ENCODE results near the gene RNF121. TPM values are rescaled to one million over a fixed set of nuclear protein-coding genes. Genes with fewer than 3 reads are reported as not detected.

The RNF121 gene
- total RNA-seq, 1 donor: 32.2 TPM

- H4K20me1 ChIP-seq (ENCODE audit: insufficient read depth, low read length): peaks cover 5% of the 10 kb centered on the region
- no peaks in the 10 kb centered on the region for H3K9me3 ChIP-seq (ENCODE audit: low read depth, low read length)
- no peaks in the 10 kb centered on the region for H3K79me2 ChIP-seq (ENCODE audit: insufficient read depth, low read length)
- H3K27me3 ChIP-seq (ENCODE audit: insufficient read depth, low read length): no peaks in the 10 kb centered on the region
- no peak overlapping the region for H2AFZ ChIP-seq (ENCODE audit: low read length)
- peaks cover 17% of the 10 kb centered on the region for H3K36me3 ChIP-seq (ENCODE audit: insufficient read depth, low read length)
- DNase-seq (ENCODE audit: insufficient read length, low spot score, missing footprints): no peak
- no peak overlapping the region for H3K4me3 ChIP-seq (ENCODE audit: insufficient read depth, low read length)
- H3K27ac ChIP-seq (ENCODE audit: low read depth, low read length): no peak overlapping the region
- H3K4me1 ChIP-seq (ENCODE audit: insufficient read depth, low read length): peaks cover 13% of the 10 kb centered on the region
- TF ChIP-seq, protein P1, sequence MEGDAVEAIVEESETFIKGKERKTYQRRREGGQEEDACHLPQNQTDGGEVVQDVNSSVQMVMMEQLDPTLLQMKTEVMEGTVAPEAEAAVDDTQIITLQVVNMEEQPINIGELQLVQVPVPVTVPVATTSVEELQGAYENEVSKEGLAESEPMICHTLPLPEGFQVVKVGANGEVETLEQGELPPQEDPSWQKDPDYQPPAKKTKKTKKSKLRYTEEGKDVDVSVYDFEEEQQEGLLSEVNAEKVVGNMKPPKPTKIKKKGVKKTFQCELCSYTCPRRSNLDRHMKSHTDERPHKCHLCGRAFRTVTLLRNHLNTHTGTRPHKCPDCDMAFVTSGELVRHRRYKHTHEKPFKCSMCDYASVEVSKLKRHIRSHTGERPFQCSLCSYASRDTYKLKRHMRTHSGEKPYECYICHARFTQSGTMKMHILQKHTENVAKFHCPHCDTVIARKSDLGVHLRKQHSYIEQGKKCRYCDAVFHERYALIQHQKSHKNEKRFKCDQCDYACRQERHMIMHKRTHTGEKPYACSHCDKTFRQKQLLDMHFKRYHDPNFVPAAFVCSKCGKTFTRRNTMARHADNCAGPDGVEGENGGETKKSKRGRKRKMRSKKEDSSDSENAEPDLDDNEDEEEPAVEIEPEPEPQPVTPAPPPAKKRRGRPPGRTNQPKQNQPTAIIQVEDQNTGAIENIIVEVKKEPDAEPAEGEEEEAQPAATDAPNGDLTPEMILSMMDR (IDR thresholded peaks at IDR 0.05; ENCODE audit: extremely low read depth, low read depth, low read length): no peak
- H3K4me2 ChIP-seq (ENCODE audit: insufficient read depth, low read length): no peak overlapping the region
Observed at GRCh38 chr11:71986131-71986530, 57.3 kb downstream of the RNF121 start.

GRCh38 chr11:71987521-71987920 lies 58.7 kb downstream of the RNF121 start:
- DNase-seq (ENCODE audit: insufficient read length, low spot score, missing footprints): no peak
- Histone ChIP-seq H3K36me3 (ENCODE audit: insufficient read depth, low read length) (peaks cover 17% of the 10 kb centered on the region), H3K27me3 (ENCODE audit: insufficient read depth, low read length) (no peaks in the 10 kb centered on the region), H3K4me2 (ENCODE audit: insufficient read depth, low read length) (peak overlapping the region; percentile 6), H3K4me1 (ENCODE audit: insufficient read depth, low read length) (peaks cover 13% of the 10 kb centered on the region), H3K9me3 (ENCODE audit: low read depth, low read length) (no peaks in the 10 kb centered on the region), H4K20me1 (ENCODE audit: insufficient read depth, low read length) (peaks cover 5% of the 10 kb centered on the region), H3K27ac (ENCODE audit: low read depth, low read length) (no peak overlapping the region), H3K4me3 (ENCODE audit: insufficient read depth, low read length) (no peak overlapping the region), H2AFZ (ENCODE audit: low read length) (no peak overlapping the region), H3K79me2 (ENCODE audit: insufficient read depth, low read length) (no peaks in the 10 kb centered on the region)
- TF ChIP-seq, protein P1 (IDR thresholded peaks at IDR 0.05; ENCODE audit: extremely low read depth, low read depth, low read length): no peak

DNA sequence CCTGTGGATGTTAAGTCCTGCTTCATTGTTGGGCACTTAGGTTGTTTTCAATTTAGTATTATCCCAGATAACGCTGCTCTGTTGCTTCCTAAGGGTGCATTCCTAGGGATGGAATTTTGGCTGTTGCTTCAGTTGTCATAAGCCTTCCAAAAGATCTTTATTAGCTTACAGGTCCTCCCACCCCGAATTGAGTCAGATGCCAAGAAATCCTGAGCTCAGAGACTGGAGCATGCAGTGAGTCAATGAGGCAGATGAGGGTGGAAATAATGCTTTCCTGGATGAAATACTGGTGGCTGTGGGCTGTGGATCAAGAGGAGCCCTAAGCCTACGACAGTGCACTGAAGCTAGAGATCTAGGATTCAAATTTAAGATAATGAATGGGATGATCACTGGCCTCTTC lies 59.2 kb downstream of the RNF121 start:
- DNase-seq (ENCODE audit: insufficient read length, low spot score, missing footprints): peak; percentile 92
- Histone ChIP-seq H3K79me2 (ENCODE audit: insufficient read depth, low read length) (no peaks in the 10 kb centered on the region), H3K4me3 (ENCODE audit: insufficient read depth, low read length) (no peak overlapping the region), H3K36me3 (ENCODE audit: insufficient read depth, low read length) (peaks cover 13% of the 10 kb centered on the region), H3K27ac (ENCODE audit: low read depth, low read length) (no peak overlapping the region), H3K9me3 (ENCODE audit: low read depth, low read length) (no peaks in the 10 kb centered on the region), H3K27me3 (ENCODE audit: insufficient read depth, low read length) (no peaks in the 10 kb centered on the region), H3K4me1 (ENCODE audit: insufficient read depth, low read length) (peaks cover 13% of the 10 kb centered on the region), H4K20me1 (ENCODE audit: insufficient read depth, low read length) (peaks cover 2% of the 10 kb centered on the region), H2AFZ (ENCODE audit: low read length) (no peak overlapping the region), H3K4me2 (ENCODE audit: insufficient read depth, low read length) (peak overlapping the region; percentile 6)
- TF ChIP-seq, protein P1 (IDR thresholded peaks at IDR 0.05; ENCODE audit: extremely low read depth, low read depth, low read length): no peak

DNA sequence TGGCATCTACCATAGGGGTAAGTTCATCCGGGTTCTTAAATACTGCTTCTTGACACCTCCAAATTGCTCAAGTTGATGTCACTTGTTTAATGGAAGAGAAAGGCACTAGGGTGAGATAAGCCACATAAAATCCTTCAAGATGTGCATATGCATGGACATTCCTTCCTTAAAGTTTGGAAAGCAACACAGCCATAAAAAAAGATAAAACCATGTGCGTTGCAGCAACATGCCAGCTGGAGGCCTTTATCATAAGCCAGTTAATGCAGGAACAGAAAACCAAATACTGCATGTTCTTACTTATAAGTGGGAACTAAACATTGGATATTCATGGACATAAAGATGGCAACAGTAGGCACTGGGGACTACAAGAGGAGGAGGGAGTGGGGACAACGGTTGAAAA lies 61.9 kb downstream of the RNF121 start:
- H2AFZ ChIP-seq (ENCODE audit: low read length): no peak overlapping the region
- H4K20me1 ChIP-seq (ENCODE audit: insufficient read depth, low read length): peaks cover 14% of the 10 kb centered on the region
- TF ChIP-seq, protein P1 (IDR thresholded peaks at IDR 0.05; ENCODE audit: extremely low read depth, low read depth, low read length): no peak
- no peaks in the 10 kb centered on the region for H3K79me2 ChIP-seq (ENCODE audit: insufficient read depth, low read length)
- no peaks in the 10 kb centered on the region for H3K27me3 ChIP-seq (ENCODE audit: insufficient read depth, low read length)
- H3K9me3 ChIP-seq (ENCODE audit: low read depth, low read length): no peaks in the 10 kb centered on the region
- peaks cover 13% of the 10 kb centered on the region for H3K4me1 ChIP-seq (ENCODE audit: insufficient read depth, low read length)
- no peak overlapping the region for H3K4me2 ChIP-seq (ENCODE audit: insufficient read depth, low read length)
- no peak for DNase-seq (ENCODE audit: insufficient read length, low spot score, missing footprints)
- peaks cover 7% of the 10 kb centered on the region for H3K36me3 ChIP-seq (ENCODE audit: insufficient read depth, low read length)
- no peak overlapping the region for H3K27ac ChIP-seq (ENCODE audit: low read depth, low read length)
- no peak overlapping the region for H3K4me3 ChIP-seq (ENCODE audit: insufficient read depth, low read length)
